Measurements from ENCODE around the gene MBNL3.
"Not testable (repeated sequence)": the region's sequence is repeated elsewhere in the genome, so short reads cannot be mapped to it uniquely, and the experiment has no call there.

Gene MBNL3

GRCh38 chrX:132474544-132475248 lies 14.1 kb downstream of the MBNL3 start:
- DNase-seq, result no peak

- no peak for DNase-seq
Measured at GRCh38 chrX:132472397-132472796, 16.4 kb downstream of the MBNL3 start.

GRCh38 chrX:132470831-132471230 lies 18.0 kb downstream of the MBNL3 start:
- no peak for DNase-seq

GRCh38 chrX:132470179-132470578 lies 18.7 kb downstream of the MBNL3 start:
- DNase-seq, result no peak

GRCh38 chrX:132468454-132468853 lies 20.4 kb downstream of the MBNL3 start:
- DNase-seq, result no peak

- no peak for DNase-seq
Measured at GRCh38 chrX:132467989-132468388, 20.8 kb downstream of the MBNL3 start.

- no peak for DNase-seq
Measured at GRCh38 chrX:132467026-132467425, 21.8 kb downstream of the MBNL3 start.

GRCh38 chrX:132463411-132463810 lies 25.4 kb downstream of the MBNL3 start:
- no peak for DNase-seq

- DNase-seq, result no peak
Measured at GRCh38 chrX:132461886-132462285, 27.0 kb downstream of the MBNL3 start.

- no peak for DNase-seq
Measured at GRCh38 chrX:132452911-132453550, 35.8 kb downstream of the MBNL3 start.

- DNase-seq, result not testable (repeated sequence)
Measured at GRCh38 chrX:132445909-132446308, 42.9 kb downstream of the MBNL3 start.

- no peak for DNase-seq
Measured at GRCh38 chrX:132444936-132445335, 43.9 kb downstream of the MBNL3 start.

GRCh38 chrX:132443196-132444135 lies 45.4 kb downstream of the MBNL3 start:
- DNase-seq, result no peak

GRCh38 chrX:132442691-132443090 lies 46.1 kb downstream of the MBNL3 start:
- DNase-seq, result no peak

- no peak for DNase-seq
Measured at GRCh38 chrX:132435222-132435621, 53.6 kb downstream of the MBNL3 start.

GRCh38 chrX:132433551-132433950 lies 55.3 kb downstream of the MBNL3 start:
- no peak for DNase-seq

GRCh38 chrX:132433001-132433400 lies 55.8 kb downstream of the MBNL3 start:
- no peak for DNase-seq

GRCh38 chrX:132428896-132429295 lies 59.9 kb downstream of the MBNL3 start:
- DNase-seq, result no peak

GRCh38 chrX:132426695-132427281 lies 62.0 kb downstream of the MBNL3 start:
- no peak for DNase-seq

- no peak for DNase-seq
Measured at GRCh38 chrX:132425744-132426318, 63.0 kb downstream of the MBNL3 start.

- DNase-seq, result no peak
Measured at GRCh38 chrX:132423323-132423722, 65.5 kb downstream of the MBNL3 start.

- DNase-seq, result no peak
Measured at GRCh38 chrX:132415012-132415411, 73.8 kb downstream of the MBNL3 start.

- DNase-seq, result no peak
Measured at GRCh38 chrX:132414404-132414803, 74.4 kb downstream of the MBNL3 start.

Data from DMS 273 treated with DMSO at 0.1 percent for 48 hours (cell line).